Activated CD8-positive, alpha-beta memory T cell treated with anti-CD3 and anti-CD28 coated beads for 24 hours (primary cell): ENCODE measurements around the gene FCMR.

Source experiments
- DNase-seq: peaks from one replicate; pipeline ENCODE4 v3.0.0-alpha.2; 2020

FCMR gene

DNA sequence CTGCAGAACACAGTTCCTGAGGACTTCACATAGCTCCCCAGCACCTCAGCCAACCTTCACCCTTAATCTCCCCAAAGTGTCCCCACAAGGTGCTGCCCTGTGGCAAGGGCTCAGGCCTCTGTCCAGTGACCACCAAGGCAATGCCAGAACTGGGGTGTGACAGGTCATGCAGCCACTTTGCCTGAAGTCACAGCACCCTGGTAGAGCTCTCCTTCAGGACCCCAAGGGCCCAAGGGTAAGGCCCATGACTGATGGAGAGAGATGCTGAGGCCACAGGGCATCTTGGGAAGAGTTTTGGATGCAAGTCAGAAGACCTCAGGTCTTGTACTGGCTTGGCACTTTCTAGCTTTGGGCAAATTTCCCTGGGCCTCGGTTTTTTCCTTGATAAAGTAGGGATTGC, 783 bp upstream of the FCMR start:
- no peak for DNase-seq

DNA sequence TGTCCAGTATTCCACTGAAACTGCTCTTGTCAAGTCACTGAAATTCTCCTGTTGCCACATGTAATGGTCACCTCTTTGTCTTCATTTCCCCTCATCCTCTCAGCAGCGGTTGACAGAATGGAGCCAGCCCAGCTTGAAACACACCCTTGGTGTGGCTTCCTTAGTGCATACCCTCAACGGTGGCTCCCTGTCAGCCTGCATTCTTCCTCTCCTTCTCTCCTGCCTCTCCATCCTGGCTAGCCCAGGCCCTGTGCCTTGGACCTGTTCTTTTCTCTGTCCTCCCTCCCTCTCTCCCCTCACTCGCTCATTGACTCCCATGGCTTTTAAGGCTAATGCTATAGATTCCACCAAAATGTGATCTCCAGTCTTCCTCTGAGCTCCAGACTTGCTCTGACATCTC, 3.7 kb downstream of the FCMR start:
- DNase-seq, result no peak

DNA sequence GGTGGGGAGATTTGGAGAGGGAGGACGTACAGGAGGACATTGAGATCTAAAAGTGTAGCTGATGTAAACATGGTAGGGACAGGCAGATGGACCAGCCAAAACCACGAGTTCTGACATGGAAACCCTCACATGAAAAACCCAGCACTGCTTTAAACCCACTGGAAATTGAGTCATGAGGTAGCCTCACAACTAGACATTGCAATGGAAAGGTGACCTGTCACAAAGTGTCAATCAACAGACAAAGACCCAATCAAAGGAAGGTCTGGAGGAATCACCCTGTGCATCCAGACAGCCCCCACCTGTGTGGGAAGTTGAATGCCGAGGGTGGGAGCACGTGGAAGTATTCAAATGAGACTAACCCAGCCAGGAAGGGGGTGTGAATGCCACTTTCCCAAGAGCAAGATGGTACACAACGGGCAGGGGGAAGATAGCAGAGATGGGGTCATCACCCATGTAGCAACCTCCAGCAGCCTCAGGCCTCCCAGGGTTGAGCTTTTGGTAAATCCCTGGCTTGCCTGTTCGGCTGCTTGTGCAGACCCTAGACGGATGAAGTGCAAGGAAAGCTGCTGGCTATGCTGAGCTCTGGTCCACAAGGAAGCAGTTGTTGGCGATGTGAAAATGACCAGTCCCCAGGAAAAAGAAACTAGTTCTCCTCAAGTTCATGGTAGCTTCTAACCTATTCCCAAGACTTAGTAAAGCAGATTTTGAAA, 5.6 kb downstream of the FCMR start:
- DNase-seq, result no peak

GRCh38 chr1:206915030-206915735, 6.6 kb downstream of the FCMR start:
- DNase-seq, result no peak

DNA sequence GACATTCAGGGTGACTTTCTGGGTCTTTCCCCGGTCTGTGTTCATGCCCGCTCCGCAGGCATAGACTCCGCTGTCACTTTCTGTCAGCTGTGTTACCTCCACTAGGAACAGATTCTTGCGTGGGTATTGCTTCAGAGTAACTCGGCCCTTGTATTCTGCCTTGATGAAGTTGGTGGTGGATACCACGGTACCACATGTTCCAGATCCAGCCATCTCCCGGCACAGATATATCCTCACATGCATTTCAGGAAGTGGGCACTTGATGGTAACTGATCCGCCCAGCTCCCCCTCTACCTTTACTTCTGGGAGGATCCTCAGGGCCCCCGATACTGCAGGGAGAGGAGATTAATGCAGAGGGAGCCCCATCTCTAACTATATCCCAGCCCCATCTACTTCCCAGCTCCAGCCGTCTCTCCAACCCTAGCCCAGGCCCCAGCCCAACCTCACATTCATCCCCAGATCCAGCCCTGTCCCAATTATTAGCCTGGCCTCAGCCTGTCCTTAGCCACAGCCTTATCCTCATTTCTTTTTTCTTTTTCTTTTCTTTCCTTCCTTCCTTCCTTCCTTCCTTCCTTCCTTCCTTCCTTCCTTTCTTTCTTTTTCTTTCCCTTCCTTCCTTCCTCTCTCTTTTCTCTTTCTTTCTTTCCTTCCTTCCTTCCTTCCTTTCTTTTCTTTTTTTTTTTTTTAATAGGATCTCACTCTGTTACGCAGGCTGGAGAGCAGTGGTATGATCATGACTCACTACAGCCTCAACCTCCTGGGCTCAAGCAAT, 7.8 kb downstream of the FCMR start:
- no peak for DNase-seq

- DNase-seq, result peak; percentile 83
Observed at GRCh38 chr1:206912445-206913095, 9.2 kb downstream of the FCMR start.

GRCh38 chr1:206911064-206911663, 10.6 kb downstream of the FCMR start:
- no peak for DNase-seq

DNA sequence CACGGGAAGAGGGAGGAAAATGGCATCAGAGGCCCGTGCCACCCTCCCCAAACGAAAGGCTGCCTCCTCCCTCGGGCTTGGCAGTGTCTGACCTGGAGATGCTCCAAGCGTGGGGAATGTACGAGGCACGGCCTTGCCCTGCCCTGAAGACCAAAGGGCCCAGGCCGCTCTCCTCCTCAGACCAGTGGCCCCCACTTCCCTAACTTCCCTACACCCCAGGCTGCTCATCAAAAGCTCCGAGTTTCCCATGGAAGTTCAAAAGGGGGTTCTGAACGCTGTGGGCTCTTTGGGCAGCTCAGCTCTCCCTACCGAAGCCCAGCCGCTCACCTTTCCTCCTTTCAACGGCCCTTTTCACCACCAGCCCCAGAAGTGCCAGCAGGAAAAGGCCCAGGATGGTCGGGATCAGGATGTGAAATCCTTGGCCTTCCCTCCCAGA, 11.8 kb downstream of the FCMR start:
- no peak for DNase-seq

DNA sequence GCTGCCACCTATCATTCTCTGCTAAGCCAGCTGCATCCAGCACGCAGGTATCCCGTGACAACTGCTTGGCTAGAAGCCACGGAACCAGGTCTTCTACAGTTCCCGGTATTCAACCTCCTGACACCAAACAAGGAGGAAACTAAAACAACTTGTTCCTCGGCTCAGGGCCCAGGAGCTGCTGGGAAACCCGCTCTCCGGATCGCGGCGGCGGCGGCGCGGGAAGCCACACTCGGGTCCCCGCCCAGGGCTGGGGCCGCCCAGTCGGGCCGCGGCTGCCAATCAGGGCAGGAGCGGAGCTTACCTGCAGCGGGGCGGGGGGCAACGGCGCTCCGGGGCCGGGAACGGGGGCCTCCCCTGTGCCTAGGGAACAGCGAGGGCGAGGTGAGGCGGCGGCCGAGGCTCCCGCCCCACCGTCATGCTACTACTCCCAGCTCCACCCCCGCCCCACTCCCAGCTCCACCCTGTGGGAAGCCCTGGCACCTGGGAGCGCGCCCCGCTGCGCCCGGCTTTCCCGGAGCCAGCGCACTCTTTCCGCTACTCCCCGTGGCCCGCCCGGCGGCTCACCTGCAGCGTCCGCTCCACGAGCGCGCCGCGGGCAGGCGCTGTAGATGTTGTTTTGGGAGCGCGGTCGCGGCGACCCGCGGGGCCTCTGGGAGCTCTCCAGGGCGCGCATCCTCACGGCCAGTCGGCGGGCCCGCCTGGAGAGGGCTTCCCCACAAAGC, 12.4 kb downstream of the FCMR start:
- DNase-seq, result no peak

DNA sequence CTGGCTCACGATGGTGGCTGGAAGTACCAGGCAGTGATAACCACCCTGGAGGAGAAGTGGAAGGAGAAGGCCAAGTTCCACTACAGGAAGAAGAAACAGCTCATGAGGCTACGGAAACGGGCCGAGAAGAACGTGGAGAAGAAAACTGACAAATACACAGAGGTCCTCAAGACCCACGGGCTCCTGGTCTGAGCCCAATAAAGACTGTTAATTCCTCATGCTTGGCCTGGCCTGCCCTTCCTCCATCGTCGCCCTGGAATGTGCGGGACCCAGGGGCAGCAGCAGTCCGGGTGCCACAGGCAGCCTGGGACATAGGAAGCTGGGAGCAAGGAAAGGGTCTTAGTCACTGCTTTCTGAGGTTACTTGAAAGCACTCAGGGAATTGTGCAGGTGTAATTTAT, 13.7 kb downstream of the FCMR start:
- no peak for DNase-seq

DNA sequence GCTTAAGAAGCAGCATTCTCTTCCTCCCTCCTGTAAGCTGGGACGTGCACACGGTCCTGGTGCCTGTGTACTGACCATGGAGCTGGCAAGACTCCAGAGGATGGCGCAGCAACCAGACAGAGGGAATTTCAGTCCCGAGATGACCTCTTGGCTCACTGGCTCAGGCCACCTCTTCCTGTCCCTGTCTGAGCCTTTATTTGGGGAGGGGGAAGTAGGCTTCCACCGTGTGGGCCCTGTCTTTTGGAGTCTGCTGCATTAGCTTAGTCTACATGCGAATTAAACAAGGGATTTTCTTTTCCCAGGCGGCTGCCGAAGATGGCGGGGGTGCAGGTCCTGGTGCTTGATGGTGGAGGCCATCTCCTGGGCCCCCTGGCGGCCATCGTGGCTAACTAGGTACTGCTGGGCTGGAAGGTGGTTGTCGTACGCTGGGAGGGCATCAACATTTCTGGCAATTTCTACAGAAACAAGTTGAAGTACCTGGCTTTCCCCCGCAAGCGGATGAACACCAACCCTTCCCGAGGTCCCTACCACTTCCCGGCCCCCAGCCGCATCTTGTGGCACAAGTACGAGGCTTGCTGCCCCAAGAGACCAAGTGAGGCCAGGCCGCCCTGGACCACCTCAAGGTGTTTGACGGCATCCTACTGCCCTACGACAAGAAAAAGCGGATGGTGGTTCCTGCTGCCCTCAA, 14.3 kb downstream of the FCMR start:
- DNase-seq, result peak; percentile 59

DNA sequence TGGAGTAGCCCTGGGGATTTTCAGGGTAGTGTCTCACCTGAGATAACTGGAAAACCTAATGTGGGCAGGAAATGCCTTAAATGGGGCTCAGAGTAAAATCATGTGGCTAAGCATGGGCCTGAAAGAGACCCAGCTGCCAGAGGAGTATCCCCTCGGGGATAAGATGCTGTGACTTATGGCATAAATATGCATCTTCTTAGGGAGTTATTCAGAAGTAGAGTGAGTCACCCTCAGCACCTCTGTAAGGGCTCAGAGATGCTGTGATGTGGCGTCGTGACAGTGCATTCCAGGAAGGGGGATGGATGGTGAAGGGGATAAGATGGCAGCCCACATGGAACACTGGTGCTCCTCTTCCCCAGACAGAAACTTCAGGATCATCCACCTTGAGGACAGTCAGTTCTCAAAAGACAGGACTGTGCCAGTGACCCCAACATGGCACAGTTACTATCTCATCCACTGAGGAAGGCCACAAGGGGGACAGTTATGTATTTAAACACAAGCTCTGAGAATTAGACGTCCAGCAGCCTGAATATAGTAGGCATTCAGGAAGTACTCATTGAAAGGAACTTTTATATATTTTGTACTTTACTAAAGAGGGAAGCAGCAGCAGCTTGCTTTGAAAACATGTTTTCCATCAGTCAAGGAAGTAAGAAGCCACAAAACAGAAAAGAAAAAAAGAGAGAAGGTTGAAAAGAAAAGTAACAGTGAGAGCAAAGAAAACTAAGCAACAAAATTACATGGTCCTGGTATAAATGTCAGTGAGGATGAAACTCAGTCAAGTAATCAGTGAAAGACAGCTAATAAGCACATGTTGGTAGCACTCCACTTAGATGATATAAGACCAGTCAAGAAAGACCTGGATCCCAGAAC, 16.2 kb downstream of the FCMR start:
- no peak for DNase-seq

GRCh38 chr1:206904423-206905142, 17.2 kb downstream of the FCMR start:
- DNase-seq, result no peak

DNA sequence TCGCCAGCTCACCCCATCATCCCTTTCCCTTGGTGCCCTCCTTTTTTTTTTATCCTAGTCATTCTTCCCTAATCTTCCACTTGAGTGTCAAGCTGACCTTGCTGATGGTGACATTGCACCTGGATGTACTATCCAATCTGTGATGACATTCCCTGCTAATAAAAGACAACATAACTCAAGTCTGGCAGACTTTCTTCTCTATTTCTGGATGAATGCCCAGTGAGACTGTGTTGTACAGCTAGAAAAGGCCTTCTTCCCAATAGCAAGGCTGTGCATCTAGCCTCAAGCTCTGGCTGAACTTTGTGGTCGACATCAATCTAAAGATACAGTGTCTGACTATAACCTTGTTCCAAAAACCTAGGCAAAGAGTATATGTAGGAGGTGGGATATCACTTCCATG, 18.1 kb downstream of the FCMR start:
- DNase-seq, result no peak

GRCh38 chr1:206902702-206903101, 19.0 kb downstream of the FCMR start:
- DNase-seq, result no peak

DNA sequence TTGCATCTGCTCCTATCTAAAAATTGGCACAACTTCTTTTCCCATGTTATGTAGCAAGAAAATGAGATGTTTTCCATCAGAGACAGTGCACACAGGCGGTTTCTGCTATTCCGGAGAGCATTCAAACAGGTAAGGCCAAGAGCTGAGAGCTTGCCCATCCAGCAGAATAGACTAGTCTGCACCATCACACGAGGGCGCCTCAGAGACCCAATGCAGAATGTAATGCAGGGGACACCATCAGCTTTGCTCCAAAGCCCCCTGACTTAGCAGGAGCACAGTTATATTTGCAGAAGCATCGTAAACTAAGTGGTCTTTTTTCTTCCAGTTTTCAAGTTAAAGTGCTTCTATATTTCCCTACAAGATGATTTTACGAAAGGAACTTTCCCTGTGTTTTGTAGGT, 19.8 kb downstream of the FCMR start:
- DNase-seq, result no peak

GRCh38 chr1:206900149-206900548, 21.6 kb downstream of the FCMR start:
- DNase-seq, result no peak

DNA sequence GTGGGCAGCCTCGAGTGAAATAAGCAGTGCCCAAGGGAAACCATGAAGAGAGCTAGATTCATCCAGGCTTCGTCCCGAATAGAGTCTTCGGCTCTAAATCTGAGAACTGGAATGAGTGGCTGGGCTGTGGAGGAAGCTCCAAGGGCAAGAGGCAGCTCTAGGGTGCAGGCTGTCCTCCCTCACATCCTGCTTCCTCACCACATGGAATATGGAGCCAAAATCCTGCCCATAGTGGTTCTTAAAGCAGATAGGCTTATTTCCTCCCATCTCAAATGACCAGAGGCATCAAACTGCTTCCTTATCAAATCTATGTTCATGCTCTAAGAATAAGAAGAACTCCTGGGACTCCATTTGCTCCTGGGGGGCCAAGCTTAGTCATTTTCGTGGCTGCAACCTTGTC, 22.0 kb downstream of the FCMR start:
- no peak for DNase-seq

GRCh38 chr1:206898915-206899431, 22.8 kb downstream of the FCMR start:
- no peak for DNase-seq
